Neural cell (in vitro differentiated cells): ENCODE measurements around the gene SLC25A13.

Source experiments
- CTCF ChIP-seq: fragments of 450-650 bp; IDR thresholded peaks from 2 replicates; pipeline ENCODE4 v1.5.1; 2014; ENCODE audit warnings: antibody characterized with exemption, mild to moderate bottlenecking, moderate library complexity; ENCODE audit not compliant: poor library complexity, severe bottlenecking
- EP300 ChIP-seq: fragments of 450-650 bp; conservative IDR thresholded peaks from 2 replicates; pipeline ENCODE4 v1.6.1; 2014; ENCODE audit warnings: antibody characterized with exemption, mild to moderate bottlenecking, moderate library complexity; ENCODE audit not compliant: poor library complexity, severe bottlenecking
- EZH2 ChIP-seq: fragments of 200-600, 300-800 bp; shearing (Covaris generic), sonication (generic); IDR thresholded peaks from 2 replicates; pipeline ENCODE4 v1.6.1; 2014; ENCODE audit warnings: antibody characterized with exemption, low read length, borderline replicate concordance, mild to moderate bottlenecking; ENCODE audit not compliant: insufficient read depth, poor library complexity, severe bottlenecking
- MXI1 ChIP-seq: fragments of 450-650 bp; conservative IDR thresholded peaks from 2 replicates; pipeline ENCODE4 v1.6.1; 2014; ENCODE audit warnings: antibody characterized with exemption, mild to moderate bottlenecking; ENCODE audit not compliant: poor library complexity, severe bottlenecking
- POLR2AphosphoS5 ChIP-seq: IDR thresholded peaks from 2 replicates; pipeline ENCODE4 v1.6.1; 2012
- RAD21 ChIP-seq: fragments of 450-650 bp; conservative IDR thresholded peaks from 2 replicates; pipeline ENCODE4 v1.6.1; 2014; ENCODE audit warnings: antibody characterized with exemption, mild to moderate bottlenecking, moderate library complexity
- REST ChIP-seq: IDR thresholded peaks from 2 replicates; pipeline ENCODE4 v1.6.1; 2012; ENCODE audit warnings: borderline replicate concordance
- SMC3 ChIP-seq: fragments of 450-650 bp; conservative IDR thresholded peaks from 2 replicates; pipeline ENCODE4 v1.6.1; 2014; ENCODE audit warnings: antibody characterized with exemption, mild to moderate bottlenecking, moderate library complexity; ENCODE audit not compliant: poor library complexity
- TAF1 ChIP-seq: IDR thresholded peaks from 2 replicates; pipeline ENCODE4 v1.6.1; 2012; ENCODE audit warnings: low read depth

GRCh38 chr7:96246919-96247318, 75.0 kb downstream of the SLC25A13 start:
- TF ChIP-seq TAF1 = no peak
- TF ChIP-seq CTCF = no peak
- TF ChIP-seq EZH2 = no peak
- no peak for TF ChIP-seq MXI1
- peak; percentile 41 for TF ChIP-seq REST
- peak; percentile 48 for TF ChIP-seq POLR2AphosphoS5
- peak; percentile 64 for TF ChIP-seq EP300
- no peak for TF ChIP-seq SMC3
- no peak for TF ChIP-seq RAD21
